K562 (cell line): ENCODE measurements around the gene CSPG5. TPM values are rescaled to one million over a fixed set of nuclear protein-coding genes. Genes with fewer than 3 reads are reported as not detected.

ENCODE experiments used
- ELF1 ChIP-seq: fragments of 200-800 bp; sonication (Bioruptor generic); IDR thresholded peaks from 2 replicates; pipeline ENCODE4 v1.6.1; 2016; ENCODE audit warnings: missing genetic modification characterization, missing compliant biosample characterization
- FOXM1 ChIP-seq, 2 experiments: fragments of 450-650 bp in 1 of 2; sonication (generic) in 1 of 2; formaldehyde crosslinking in 1 of 2; IDR thresholded peaks; 2 replicates each; pipeline versions ENCODE4 v1.6.1 to v1.9.0; 2017 to 2022; ENCODE audit warnings: low read depth in 2 of 2, mild to moderate bottlenecking in 2 of 2, missing genetic modification reagents in 1 of 2, moderate library complexity in 1 of 2
- KAT2B ChIP-seq: IDR thresholded peaks from one replicate; pipeline ENCODE4 v1.6.1; 2012; ENCODE audit warnings: low read depth, mild to moderate bottlenecking, control low read depth, inconsistent platforms, low read length, moderate library complexity
- KDM1A ChIP-seq, 2 experiments: fragments of 450-650 bp; IDR thresholded peaks; 2 replicates each; pipeline ENCODE4 v1.6.1; 2016; ENCODE audit warnings: mild to moderate bottlenecking in 2 of 2
- KDM2B ChIP-seq: fragments of 250-450 bp; sonication (Bioruptor Pico); IDR thresholded peaks from 2 replicates; pipeline ENCODE4 v1.8.0; 2021; ENCODE audit warnings: mild to moderate bottlenecking, moderate library complexity
- KLF1 ChIP-seq: fragments of 450-650 bp; IDR thresholded peaks from 2 replicates; pipeline ENCODE4 v1.6.1; 2016; ENCODE audit warnings: missing genetic modification characterization, missing compliant biosample characterization
- PTTG1 ChIP-seq: fragments of 450-650 bp; IDR thresholded peaks from 2 replicates; pipeline ENCODE4 v1.6.1; 2016; ENCODE audit warnings: low read depth, mild to moderate bottlenecking, missing genetic modification characterization, missing compliant biosample characterization
- RBM39 ChIP-seq: fragments of 200-400 bp; formaldehyde crosslinking; optimal IDR thresholded peaks from 2 replicates; pipeline ENCODE3; 2018; ENCODE audit warnings: low read depth, low read length
- RHOXF2B ChIP-seq: fragments of 250-450 bp; sonication (Bioruptor Pico); conservative IDR thresholded peaks from 2 replicates; pipeline ENCODE4 v1.5.1; 2021
- SMAD2 ChIP-seq: fragments of 150-350 bp; IDR thresholded peaks from 2 replicates; pipeline ENCODE4 v1.6.1; 2014; ENCODE audit warnings: low read depth, mild to moderate bottlenecking, low read length
- TCF3 ChIP-seq: sonication (generic); formaldehyde crosslinking; IDR thresholded peaks from 2 replicates; pipeline ENCODE4 v1.4.0; 2020; ENCODE audit warnings: mild to moderate bottlenecking, missing genetic modification reagents
- TEAD1 ChIP-seq, 2 experiments: fragments of 450-650 bp in 1 of 2; sonication (generic) in 1 of 2; formaldehyde crosslinking; IDR thresholded peaks; 2 replicates each; pipeline versions ENCODE4 v1.4.0 to v1.8.0; 2020 to 2022; ENCODE audit warnings: mild to moderate bottlenecking in 2 of 2, missing genetic modification reagents in 1 of 2
- ZC3H11A ChIP-seq: IDR thresholded peaks from 2 replicates; pipeline ENCODE4 v1.6.1; 2012; ENCODE audit warnings: low read depth, low read length, improper control_type of control experiment
- polyA plus RNA-seq, 8 experiments: library from polyadenylated mRNA; depleted of rRNA in 4 of 8; stranded (reverse) in 5 of 8; unstranded in 3 of 8; fragments of >200 nt; fragmentation: Nextera tagmentation in 2 of 8; fragmentation: Illumina TruSeq in 1 of 8; extraction: Ambion mirVana in 2 of 8; extraction: Trizol in 1 of 8; gene quantifications; 2 replicates each; pipeline versions ENCODE4 v1.2.1 to v1.2.3, GENCODE V29; 2011 to 2014; ENCODE audit warnings: inconsistent platforms in 1 of 8, missing spikeins in 1 of 8
- total RNA-seq, 7 experiments: library from RNA; depleted of rRNA in 6 of 7; stranded (reverse); fragments of >200 nt in 6 of 7; fragmentation: Illumina TruSeq in 2 of 7; extraction: Trizol in 2 of 7; gene quantifications; 2 replicates each; pipeline versions ENCODE4 v1.2.1 to v1.2.3, GENCODE V29; 2011 to 2021; ENCODE audit warnings: low replicate concordance in 1 of 7
- TF ChIP-seq, protein P1 (sequence below): fragments of 450-650 bp; conservative IDR thresholded peaks from 2 replicates; pipeline ENCODE4 v1.6.1; 2016; ENCODE audit warnings: missing genetic modification characterization, low read depth, mild to moderate bottlenecking, control low read depth, missing compliant biosample characterization
- TF ChIP-seq, protein P2 (sequence below): sonication (generic); formaldehyde crosslinking; IDR thresholded peaks from 2 replicates; pipeline ENCODE4 v1.8.0; 2023; ENCODE audit warnings: mild to moderate bottlenecking, missing genetic modification reagents
- TF ChIP-seq, protein P3 (sequence below): sonication (generic); formaldehyde crosslinking; IDR thresholded peaks from 2 replicates; pipeline ENCODE4 v1.8.1; 2023; ENCODE audit warnings: mild to moderate bottlenecking, missing genetic modification reagents
- TF ChIP-seq, protein P4 (sequence below): sonication (generic); formaldehyde crosslinking; IDR thresholded peaks from 2 replicates; pipeline ENCODE4 v1.9.0; 2022; ENCODE audit warnings: mild to moderate bottlenecking, missing genetic modification reagents
- TF ChIP-seq, protein P5 (sequence below), 2 experiments: IDR thresholded peaks in 1 of 2; conservative IDR thresholded peaks in 1 of 2; 2 replicates each; pipeline ENCODE4 v1.6.1; 2016; ENCODE audit warnings: low read depth in 2 of 2, mild to moderate bottlenecking in 1 of 2, missing compliant biosample characterization in 1 of 2, missing genetic modification characterization in 1 of 2, moderate library complexity in 1 of 2

Gene CSPG5
- total and polyA plus RNA-seq, 9 of the 15 experiments (the other 6 are each of a cell fraction or from before 2014, with no cell fraction given): 0.06 to 3.3 (median 2.4) TPM

DNA sequence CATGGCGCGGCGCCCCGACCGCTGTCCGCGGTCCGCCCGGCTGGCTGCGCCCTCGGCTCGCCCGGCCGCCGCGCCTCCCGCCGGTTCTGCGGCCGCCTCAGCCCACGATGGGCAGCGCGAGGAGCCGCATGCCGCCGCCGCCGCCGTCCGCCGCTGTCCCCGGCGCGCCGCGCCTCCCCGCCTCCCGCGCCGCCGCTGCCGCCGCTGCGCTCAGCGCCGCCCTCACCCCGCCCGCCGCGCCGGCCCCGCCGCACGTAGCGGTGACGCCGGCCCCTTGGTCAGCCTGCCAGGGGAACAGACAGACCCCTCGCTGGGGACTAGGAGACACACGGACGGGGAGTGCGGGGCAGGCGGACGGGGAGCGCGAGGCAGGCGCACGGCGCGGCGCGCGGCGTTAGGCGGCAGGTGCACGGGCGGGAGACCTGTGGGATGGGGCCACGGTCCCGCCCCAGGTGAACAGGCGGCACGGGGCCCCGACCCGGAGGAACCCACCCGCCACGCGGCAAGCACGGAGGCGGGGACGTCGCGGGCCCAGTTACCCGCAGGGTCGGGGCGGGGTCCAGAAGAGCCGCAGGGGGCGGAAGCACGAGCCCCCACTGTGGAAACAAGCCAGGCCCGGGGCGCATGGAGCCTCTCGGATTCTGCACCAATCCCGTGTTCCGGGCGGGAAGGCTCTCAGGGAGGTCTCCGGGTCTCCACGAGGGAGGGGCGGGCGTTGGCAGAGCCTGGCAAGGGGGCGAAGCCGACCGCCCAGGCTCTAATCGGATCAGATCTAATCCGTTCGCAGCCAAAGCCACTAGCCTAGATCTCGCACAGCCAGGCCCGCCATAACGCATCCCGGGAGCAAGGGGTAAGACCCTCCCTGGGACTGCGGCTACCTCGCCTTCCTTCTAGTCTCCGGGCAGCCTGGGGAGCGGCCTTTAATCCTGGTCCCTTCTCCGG, at the start of gene CSPG5 (continued):
- TF ChIP-seq KDM2B (CRISPR knock-in tag) (peak; percentile 72), FOXM1 (IDR thresholded peaks at IDR 0.05; ENCODE audit: low read depth) (no peak), FOXM1 (CRISPR knock-in tag; IDR thresholded peaks at IDR 0.05; ENCODE audit: low read depth) (0 out of 2 replicates have a peak, but pooled peaks have one; percentile 61), ELF1 (tag) (no peak), ZC3H11A (no peak), RHOXF2B (CRISPR knock-in tag) (no peak), SMAD2 (no peak), TCF3 (CRISPR knock-in tag) (no peak), RBM39 (no peak), PTTG1 (tag) (no peak), KAT2B (no peak), KDM1A (IDR thresholded peaks at IDR 0.05) (no peak), TEAD1 (CRISPR knock-in tag; IDR thresholded peaks at IDR 0.05) (0 out of 4 replicates have a peak, but pooled peaks of 1 of the 2 experiments have one; percentile 15), KLF1 (tag) (no peak)
- TF ChIP-seq, protein P1, sequence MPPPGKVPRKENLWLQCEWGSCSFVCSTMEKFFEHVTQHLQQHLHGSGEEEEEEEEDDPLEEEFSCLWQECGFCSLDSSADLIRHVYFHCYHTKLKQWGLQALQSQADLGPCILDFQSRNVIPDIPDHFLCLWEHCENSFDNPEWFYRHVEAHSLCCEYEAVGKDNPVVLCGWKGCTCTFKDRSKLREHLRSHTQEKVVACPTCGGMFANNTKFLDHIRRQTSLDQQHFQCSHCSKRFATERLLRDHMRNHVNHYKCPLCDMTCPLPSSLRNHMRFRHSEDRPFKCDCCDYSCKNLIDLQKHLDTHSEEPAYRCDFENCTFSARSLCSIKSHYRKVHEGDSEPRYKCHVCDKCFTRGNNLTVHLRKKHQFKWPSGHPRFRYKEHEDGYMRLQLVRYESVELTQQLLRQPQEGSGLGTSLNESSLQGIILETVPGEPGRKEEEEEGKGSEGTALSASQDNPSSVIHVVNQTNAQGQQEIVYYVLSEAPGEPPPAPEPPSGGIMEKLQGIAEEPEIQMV (tag): no peak
- TF ChIP-seq, protein P2, sequence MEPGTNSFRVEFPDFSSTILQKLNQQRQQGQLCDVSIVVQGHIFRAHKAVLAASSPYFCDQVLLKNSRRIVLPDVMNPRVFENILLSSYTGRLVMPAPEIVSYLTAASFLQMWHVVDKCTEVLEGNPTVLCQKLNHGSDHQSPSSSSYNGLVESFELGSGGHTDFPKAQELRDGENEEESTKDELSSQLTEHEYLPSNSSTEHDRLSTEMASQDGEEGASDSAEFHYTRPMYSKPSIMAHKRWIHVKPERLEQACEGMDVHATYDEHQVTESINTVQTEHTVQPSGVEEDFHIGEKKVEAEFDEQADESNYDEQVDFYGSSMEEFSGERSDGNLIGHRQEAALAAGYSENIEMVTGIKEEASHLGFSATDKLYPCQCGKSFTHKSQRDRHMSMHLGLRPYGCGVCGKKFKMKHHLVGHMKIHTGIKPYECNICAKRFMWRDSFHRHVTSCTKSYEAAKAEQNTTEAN: no peak
- TF ChIP-seq, protein P3, sequence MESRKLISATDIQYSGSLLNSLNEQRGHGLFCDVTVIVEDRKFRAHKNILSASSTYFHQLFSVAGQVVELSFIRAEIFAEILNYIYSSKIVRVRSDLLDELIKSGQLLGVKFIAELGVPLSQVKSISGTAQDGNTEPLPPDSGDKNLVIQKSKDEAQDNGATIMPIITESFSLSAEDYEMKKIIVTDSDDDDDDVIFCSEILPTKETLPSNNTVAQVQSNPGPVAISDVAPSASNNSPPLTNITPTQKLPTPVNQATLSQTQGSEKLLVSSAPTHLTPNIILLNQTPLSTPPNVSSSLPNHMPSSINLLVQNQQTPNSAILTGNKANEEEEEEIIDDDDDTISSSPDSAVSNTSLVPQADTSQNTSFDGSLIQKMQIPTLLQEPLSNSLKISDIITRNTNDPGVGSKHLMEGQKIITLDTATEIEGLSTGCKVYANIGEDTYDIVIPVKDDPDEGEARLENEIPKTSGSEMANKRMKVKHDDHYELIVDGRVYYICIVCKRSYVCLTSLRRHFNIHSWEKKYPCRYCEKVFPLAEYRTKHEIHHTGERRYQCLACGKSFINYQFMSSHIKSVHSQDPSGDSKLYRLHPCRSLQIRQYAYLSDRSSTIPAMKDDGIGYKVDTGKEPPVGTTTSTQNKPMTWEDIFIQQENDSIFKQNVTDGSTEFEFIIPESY (CRISPR knock-in tag): no peak
- TF ChIP-seq, protein P4, sequence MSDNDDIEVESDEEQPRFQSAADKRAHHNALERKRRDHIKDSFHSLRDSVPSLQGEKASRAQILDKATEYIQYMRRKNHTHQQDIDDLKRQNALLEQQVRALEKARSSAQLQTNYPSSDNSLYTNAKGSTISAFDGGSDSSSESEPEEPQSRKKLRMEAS: peak; percentile 40; the same call in 1 of the 2 replicates
- TF ChIP-seq, protein P5, sequence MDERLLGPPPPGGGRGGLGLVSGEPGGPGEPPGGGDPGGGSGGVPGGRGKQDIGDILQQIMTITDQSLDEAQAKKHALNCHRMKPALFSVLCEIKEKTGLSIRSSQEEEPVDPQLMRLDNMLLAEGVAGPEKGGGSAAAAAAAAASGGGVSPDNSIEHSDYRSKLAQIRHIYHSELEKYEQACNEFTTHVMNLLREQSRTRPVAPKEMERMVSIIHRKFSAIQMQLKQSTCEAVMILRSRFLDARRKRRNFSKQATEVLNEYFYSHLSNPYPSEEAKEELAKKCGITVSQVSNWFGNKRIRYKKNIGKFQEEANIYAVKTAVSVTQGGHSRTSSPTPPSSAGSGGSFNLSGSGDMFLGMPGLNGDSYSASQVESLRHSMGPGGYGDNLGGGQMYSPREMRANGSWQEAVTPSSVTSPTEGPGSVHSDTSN (CRISPR knock-in tag; IDR thresholded peaks at IDR 0.05; ENCODE audit: low read depth): no peak
- TF ChIP-seq, protein P5 (tag; conservative IDR thresholded peaks at IDR 0.05; ENCODE audit: low read depth): no peak
